T-cell (primary cell): ENCODE results near the gene SIPA1. TPM values are rescaled to one million over a fixed set of nuclear protein-coding genes. Genes with fewer than 3 reads are reported as not detected.

Source experiments
- ATAC-seq, 4 experiments: fragments of 200-7000 bp in 3 of 4; fragments of 150-1000 bp in 1 of 4; cut with Tn5 transposase; replicated peaks in 1 of 4; 1 replicate in 3 of 4; 2 replicates in 1 of 4; pipeline ENCODE4 v1.10.0; 2021; ENCODE audit warnings: moderate library complexity in 3 of 4, mild to moderate bottlenecking in 2 of 4, moderate number of reproducible peaks in 1 of 4
- CTCF ChIA-PET, 2 donors: fragments of 300-600 bp; sonication (Branson Sonifier 250); formaldehyde crosslinking; loops; one replicate each; lab custom pipeline; 2022; ENCODE audit warnings: antibody characterized with exemption in 2 of 2; lab: Charles Lee
- POLR2A ChIA-PET, 2 donors: fragments of 300-600 bp; sonication (Branson Sonifier 250); formaldehyde crosslinking; loops; one replicate each; lab custom pipeline; 2022; ENCODE audit warnings: antibody characterized with exemption in 2 of 2; lab: Charles Lee
- DNase-seq, 35 experiments: peaks; one replicate each; pipeline versions ENCODE4 v3.0.0 to v3.0.0-alpha.2; 2013 to 2023
- H3K27ac ChIP-seq: one replicate; pipeline ENCODE4 v1.5.1; 2013; ENCODE audit warnings: low read length
- H3K27me3 ChIP-seq, 2 experiments: replicated peaks in 1 of 2; 1 replicate in 1 of 2; 2 replicates in 1 of 2; pipeline versions ENCODE4 v1.6.1 to v1.7.0; 2013; ENCODE audit warnings: low read length in 1 of 2, mixed read lengths in 1 of 2; ENCODE audit not compliant: control insufficient read depth in 2 of 2, insufficient read depth in 2 of 2; ENCODE audit errors: extremely low read depth in 1 of 2
- H3K36me3 ChIP-seq, 2 donors: 1 replicate in 1 of 2; 2 replicates in 1 of 2; pipeline versions ENCODE4 v1.6.1 to v1.7.0; 2013; ENCODE audit warnings: low read length in 1 of 2; ENCODE audit not compliant: control insufficient read depth in 2 of 2, insufficient read depth in 1 of 2; ENCODE audit errors: extremely low read depth in 1 of 2
- H3K4me1 ChIP-seq, 2 experiments: 1 replicate in 1 of 2; 2 replicates in 1 of 2; pipeline versions ENCODE4 v1.6.1 to v1.7.0; 2013; ENCODE audit warnings: low read length in 2 of 2, mixed read lengths in 1 of 2; ENCODE audit not compliant: insufficient read depth in 2 of 2, control insufficient read depth in 1 of 2; ENCODE audit errors: extremely low read depth in 1 of 2
- H3K4me3 ChIP-seq, 2 donors: 1 replicate in 1 of 2; 2 replicates in 1 of 2; pipeline versions ENCODE4 v1.5.1 to v1.7.0; 2013; ENCODE audit warnings: mild to moderate bottlenecking in 2 of 2, low read length in 1 of 2, moderate library complexity in 1 of 2; ENCODE audit not compliant: control insufficient read depth in 1 of 2; ENCODE audit errors: extremely low read depth in 1 of 2
- H3K9me3 ChIP-seq: 2 replicates; pipeline ENCODE4 v1.7.0; 2013
- H3K27ac Mint-ChIP-seq, 2 donors: one replicate each; pipeline ENCODE4 v1.8.0; 2020 to 2021; ENCODE audit warnings: mild to moderate bottlenecking in 2 of 2, mixed read lengths in 2 of 2
- H3K27me3 Mint-ChIP-seq, 2 donors: one replicate each; pipeline ENCODE4 v1.8.0; 2021 to 2022; ENCODE audit warnings: mixed read lengths in 2 of 2
- H3K36me3 Mint-ChIP-seq: one replicate; pipeline ENCODE4 v1.8.0; 2021; ENCODE audit warnings: mixed read lengths
- H3K4me1 Mint-ChIP-seq, 3 donors: one replicate each; pipeline ENCODE4 v1.8.0; 2020 to 2022; ENCODE audit warnings: mixed read lengths in 3 of 3, mild to moderate bottlenecking in 1 of 3
- H3K4me3 Mint-ChIP-seq, 3 donors: one replicate each; pipeline ENCODE4 v1.8.0; 2020 to 2022; ENCODE audit warnings: mild to moderate bottlenecking in 3 of 3, mixed read lengths in 3 of 3, moderate library complexity in 3 of 3
- H3K9me3 Mint-ChIP-seq, 3 donors: one replicate each; pipeline ENCODE4 v1.8.0; 2020 to 2022; ENCODE audit warnings: mixed read lengths in 3 of 3
- WGBS: methylation state at CpG from one replicate; pipeline ENCODE4 v1.1.5; 2013; ENCODE audit warnings: missing lambda C conversion rate; ENCODE audit not compliant: insufficient coverage; 5-methylcytosine and 5-hydroxymethylcytosine counted together
- total RNA-seq, 35 experiments: library from RNA in 6 of 35; stranded (reverse) in 6 of 35; fragments of 120-200 nt in 1 of 35; gene quantifications; one replicate each; pipeline versions ENCODE4 v1.2.1 to v1.2.4 and lab custom pipeline; 2013 to 2026

SIPA1 gene
- total RNA-seq, 5 donors from 2014 or later (not counting 1 experiment from before 2014, with no cell fraction given) = 179 to 285 (median 200) TPM

DNA sequence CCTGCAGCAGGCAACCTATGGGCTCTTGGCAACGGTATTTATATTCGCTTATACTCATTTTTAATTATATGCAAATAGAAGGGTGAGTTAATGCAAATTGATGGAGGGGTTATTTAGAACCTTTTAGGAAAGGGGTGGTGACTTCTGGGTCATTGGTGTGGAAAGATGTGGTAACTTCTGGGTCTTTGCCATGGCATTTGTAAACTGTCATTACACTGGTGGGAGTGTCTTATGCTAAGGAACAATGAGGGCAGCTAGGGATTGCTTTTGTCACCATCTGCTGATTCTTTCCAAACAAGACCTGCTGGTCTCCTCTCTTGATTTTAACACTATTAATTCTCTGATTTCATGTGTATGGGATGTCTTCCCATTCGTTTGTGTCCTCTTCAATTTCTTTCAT lies 62.5 kb downstream of the SIPA1 start:
- Mint-ChIP-seq H3K36me3 (no peaks in the 10 kb centered on the region), H3K4me1 (no peaks in the 10 kb centered on the region), H3K27ac (no peak overlapping the region), H3K4me3 (no peak overlapping the region), H3K9me3 (no peaks in the 10 kb centered on the region), H3K27me3 (peaks cover 3 to 6% of the 10 kb centered on the region in 2 donors)
- WGBS = no CpG with 5 or more reads among the region's 3 CpGs
- no peak overlapping the region for H3K4me3 ChIP-seq
- POLR2A ChIA-PET = interaction anchor here in 1 of 2 donors (0.6 kb wide), 1 partner anchor 1230 kb away, joined by 5 read pairs; no protein-coding TSS in a partner anchor
- ATAC-seq (no peak), DNase-seq (no peak)
- CTCF ChIA-PET = interaction anchor here (0.6 to 0.9 kb wide), 2 partner anchors 118 to 821 kb away, joined by 4 read pairs; no protein-coding TSS in a partner anchor
- no peaks in the 10 kb centered on the region for H3K27me3 ChIP-seq
- H3K36me3 ChIP-seq = no peaks in the 10 kb centered on the region
- no peak overlapping the region for H3K27ac ChIP-seq
- no peaks in the 10 kb centered on the region for H3K9me3 ChIP-seq
- H3K4me1 ChIP-seq = no peaks in the 10 kb centered on the region

Other genes with a start within 250 kb of the SIPA1 start
- gene NEAT1, start 215.3 kb upstream of the SIPA1 start, total RNA-seq = 1,000 to 10,000 TPM in 1 of 5 donors, 100 to 1,000 TPM in 4; 368 to 1,017 (median 906) TPM
- over 10,000 TPM; 21,382 to 33,585 (median 22,045) TPM for gene MALAT1, start 139.1 kb upstream of the SIPA1 start, total RNA-seq
- 10 to 100 TPM; 66.4 to 96.8 (median 76.8) TPM for gene SCYL1, start 113.0 kb upstream of the SIPA1 start, total RNA-seq
- 100 to 1,000 TPM; 200 to 364 (median 284) TPM for gene LTBP3, start 79.7 kb upstream of the SIPA1 start, total RNA-seq
- 10 to 100 TPM; 32.5 to 36.9 (median 34.5) TPM for gene ZNRD2, start 67.6 kb upstream of the SIPA1 start, total RNA-seq
- 10 to 100 TPM; 36.3 to 72.9 (median 69.3) TPM for gene FAM89B, start 65.6 kb upstream of the SIPA1 start, total RNA-seq
- 100 to 1,000 TPM; 115 to 170 (median 150) TPM for gene EHBP1L1, start 62.0 kb upstream of the SIPA1 start, total RNA-seq
- 1 to 10 TPM; 2.3 to 8.0 (median 3.6) TPM for gene KCNK7, start 42.3 kb upstream of the SIPA1 start, total RNA-seq
- 100 to 1,000 TPM in 2 of 5 donors, 10 to 100 TPM in 3; 60.8 to 110 (median 84.0) TPM for gene MAP3K11, start 23.9 kb upstream of the SIPA1 start, total RNA-seq
- gene PCNX3, start 22.3 kb upstream of the SIPA1 start, total RNA-seq = 10 to 100 TPM; 54.2 to 74.7 (median 66.8) TPM
- 100 to 1,000 TPM; 155 to 302 (median 172) TPM for gene RELA, start 24.8 kb downstream of the SIPA1 start, total RNA-seq
- gene KAT5, start 74.2 kb downstream of the SIPA1 start, total RNA-seq = 100 to 1,000 TPM in 4 of 5 donors, 10 to 100 TPM in 1; 99.9 to 111 (median 104) TPM
- 10 to 100 TPM; 35.8 to 77.4 (median 70.7) TPM for gene RNASEH2C, start 82.7 kb downstream of the SIPA1 start, total RNA-seq
- gene AP5B1, start 142.9 kb downstream of the SIPA1 start, total RNA-seq = 10 to 100 TPM; 17.7 to 31.6 (median 30.1) TPM
- gene OVOL1, start 149.0 kb downstream of the SIPA1 start, total RNA-seq = under 1 TPM in 2 of 5 donors, not detected in 3; 0.12 to 0.13 TPM
- gene SNX32, start 195.9 kb downstream of the SIPA1 start, total RNA-seq = 1 to 10 TPM in 4 of 5 donors, under 1 TPM in 1; 0.26 to 1.4 (median 1.2) TPM
- 100 to 1,000 TPM; 584 to 761 (median 636) TPM for gene CFL1, start 220.1 kb downstream of the SIPA1 start, total RNA-seq
- gene MUS81, start 222.3 kb downstream of the SIPA1 start, total RNA-seq = 100 to 1,000 TPM in 2 of 5 donors, 10 to 100 TPM in 3; 55.5 to 118 (median 95.6) TPM
- 10 to 100 TPM in 3 of 5 donors, 1 to 10 TPM in 2; 7.0 to 14.1 (median 10.2) TPM for gene EFEMP2, start 234.7 kb downstream of the SIPA1 start, total RNA-seq
- 100 to 1,000 TPM in 1 of 5 donors, 10 to 100 TPM in 4; 45.3 to 127 (median 66.4) TPM for gene CTSW, start 241.7 kb downstream of the SIPA1 start, total RNA-seq